ENCODE data around the gene RNU6-9. TPM values are rescaled to one million over a fixed set of nuclear protein-coding genes. Genes with fewer than 3 reads are reported as not detected.

RNU6-9 gene
- total RNA-seq, 1 donor: not detected

DNA sequence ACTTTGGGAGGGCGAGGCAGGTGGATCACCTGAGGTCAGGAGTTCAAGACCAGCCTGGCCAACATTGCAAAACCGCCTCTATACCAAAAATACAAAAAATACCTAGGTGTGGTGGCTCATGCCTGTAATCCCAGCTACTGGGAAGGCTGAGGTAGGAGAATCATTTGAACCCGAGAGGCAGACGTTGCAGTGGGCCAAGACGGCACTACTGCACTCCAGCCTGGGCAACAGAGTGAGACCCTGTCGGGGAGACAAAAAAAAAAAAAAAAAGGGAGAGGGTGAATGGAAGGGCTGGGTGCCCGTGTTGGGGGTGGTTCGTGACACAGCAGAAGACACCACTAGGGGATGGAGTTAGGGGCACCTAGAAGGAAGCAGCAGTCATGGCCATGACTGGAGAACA lies 23.0 kb upstream of the RNU6-9 start:
- Histone ChIP-seq H3K36me3 (ENCODE audit: insufficient read depth, low read length) (peaks cover 18% of the 10 kb centered on the region), H3K9me3 (ENCODE audit: low read depth, low read length) (no peaks in the 10 kb centered on the region), H3K79me2 (ENCODE audit: insufficient read depth, low read length) (no peaks in the 10 kb centered on the region), H3K27ac (ENCODE audit: low read depth, low read length) (no peak overlapping the region), H4K20me1 (ENCODE audit: insufficient read depth, low read length) (peaks cover 11% of the 10 kb centered on the region), H3K4me1 (ENCODE audit: insufficient read depth, low read length) (peaks cover 16% of the 10 kb centered on the region), H2AFZ (ENCODE audit: low read length) (no peak overlapping the region), H3K27me3 (ENCODE audit: insufficient read depth, low read length) (no peaks in the 10 kb centered on the region), H3K4me2 (ENCODE audit: insufficient read depth, low read length) (no peak overlapping the region), H3K4me3 (ENCODE audit: insufficient read depth, low read length) (no peak overlapping the region)
- no peak for DNase-seq (ENCODE audit: insufficient read length, low spot score, missing footprints)
- TF ChIP-seq, protein P1, sequence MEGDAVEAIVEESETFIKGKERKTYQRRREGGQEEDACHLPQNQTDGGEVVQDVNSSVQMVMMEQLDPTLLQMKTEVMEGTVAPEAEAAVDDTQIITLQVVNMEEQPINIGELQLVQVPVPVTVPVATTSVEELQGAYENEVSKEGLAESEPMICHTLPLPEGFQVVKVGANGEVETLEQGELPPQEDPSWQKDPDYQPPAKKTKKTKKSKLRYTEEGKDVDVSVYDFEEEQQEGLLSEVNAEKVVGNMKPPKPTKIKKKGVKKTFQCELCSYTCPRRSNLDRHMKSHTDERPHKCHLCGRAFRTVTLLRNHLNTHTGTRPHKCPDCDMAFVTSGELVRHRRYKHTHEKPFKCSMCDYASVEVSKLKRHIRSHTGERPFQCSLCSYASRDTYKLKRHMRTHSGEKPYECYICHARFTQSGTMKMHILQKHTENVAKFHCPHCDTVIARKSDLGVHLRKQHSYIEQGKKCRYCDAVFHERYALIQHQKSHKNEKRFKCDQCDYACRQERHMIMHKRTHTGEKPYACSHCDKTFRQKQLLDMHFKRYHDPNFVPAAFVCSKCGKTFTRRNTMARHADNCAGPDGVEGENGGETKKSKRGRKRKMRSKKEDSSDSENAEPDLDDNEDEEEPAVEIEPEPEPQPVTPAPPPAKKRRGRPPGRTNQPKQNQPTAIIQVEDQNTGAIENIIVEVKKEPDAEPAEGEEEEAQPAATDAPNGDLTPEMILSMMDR (IDR thresholded peaks at IDR 0.05; ENCODE audit: extremely low read depth, low read depth, low read length): no peak

DNA sequence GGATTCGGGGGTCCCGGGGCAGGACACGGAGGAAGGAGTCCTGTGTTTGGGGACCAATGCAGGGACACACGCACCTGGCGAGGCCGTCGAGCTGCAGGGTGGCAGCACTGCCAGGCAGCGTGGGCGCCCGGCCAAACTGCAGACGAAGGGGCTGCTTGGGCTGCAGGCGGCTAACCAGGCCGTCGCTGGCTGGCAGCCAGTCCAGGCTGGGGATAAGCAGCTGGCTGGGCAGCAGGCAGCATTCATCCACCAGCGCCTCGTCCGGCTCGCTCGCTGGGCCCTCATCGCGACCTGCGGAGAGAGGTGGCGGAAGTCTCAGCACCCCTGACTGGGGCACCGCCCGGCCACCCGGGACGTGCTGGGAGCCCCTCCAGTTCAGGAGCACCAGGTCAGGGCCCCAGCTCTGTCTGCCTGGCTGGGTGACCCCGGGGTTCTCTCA lies 22.3 kb upstream of the RNU6-9 start:
- Histone ChIP-seq H3K4me3 (ENCODE audit: insufficient read depth, low read length) (no peak overlapping the region), H3K36me3 (ENCODE audit: insufficient read depth, low read length) (peaks cover 18% of the 10 kb centered on the region), H3K4me1 (ENCODE audit: insufficient read depth, low read length) (peaks cover 16% of the 10 kb centered on the region), H3K27me3 (ENCODE audit: insufficient read depth, low read length) (no peaks in the 10 kb centered on the region), H3K9me3 (ENCODE audit: low read depth, low read length) (no peaks in the 10 kb centered on the region), H3K79me2 (ENCODE audit: insufficient read depth, low read length) (no peaks in the 10 kb centered on the region), H4K20me1 (ENCODE audit: insufficient read depth, low read length) (peaks cover 11% of the 10 kb centered on the region), H3K4me2 (ENCODE audit: insufficient read depth, low read length) (no peak overlapping the region), H3K27ac (ENCODE audit: low read depth, low read length) (no peak overlapping the region), H2AFZ (ENCODE audit: low read length) (no peak overlapping the region)
- DNase-seq (ENCODE audit: insufficient read length, low spot score, missing footprints): peak; percentile 90
- TF ChIP-seq, protein P1 (IDR thresholded peaks at IDR 0.05; ENCODE audit: extremely low read depth, low read depth, low read length): no peak

DNA sequence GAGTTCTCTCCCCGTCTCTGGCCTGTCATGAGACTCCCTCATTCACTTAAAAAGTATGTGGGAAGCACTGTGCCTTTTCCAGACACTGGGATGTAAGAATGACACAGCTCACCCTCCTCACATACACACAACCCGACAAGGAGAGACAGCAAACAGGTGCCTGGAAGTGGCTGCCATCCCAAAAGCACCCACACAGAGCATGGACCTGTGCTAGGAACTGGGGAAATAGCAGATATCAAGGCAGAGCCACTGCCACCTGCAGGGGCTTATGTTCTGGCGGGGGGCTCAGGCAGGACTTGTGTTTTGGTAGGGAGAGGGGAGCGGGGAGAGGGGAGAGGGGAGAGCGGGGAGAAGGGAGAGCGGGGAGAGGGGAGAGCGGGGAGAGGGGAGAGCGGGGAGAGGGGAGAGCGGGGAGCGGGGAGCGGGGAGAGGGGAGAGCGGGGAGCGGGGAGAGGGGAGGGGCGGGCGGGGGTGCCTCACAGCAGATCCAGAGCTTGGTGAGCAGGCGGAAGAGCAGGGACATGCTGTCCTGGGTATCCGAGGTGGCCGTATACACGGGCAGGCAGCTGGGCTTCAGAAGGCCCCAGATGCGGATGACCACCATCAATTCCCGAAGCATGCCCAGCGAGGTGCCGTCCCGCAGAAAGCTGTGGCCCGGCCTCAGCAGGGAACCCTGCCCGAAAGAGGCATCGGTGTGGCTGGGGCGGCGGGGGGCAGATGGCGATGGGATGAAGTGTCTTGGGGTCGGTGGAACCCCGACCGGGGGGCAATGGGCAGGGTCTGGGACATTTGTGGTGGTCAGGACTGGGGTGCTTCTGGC lies 21.6 kb upstream of the RNU6-9 start:
- TF ChIP-seq, protein P1 (IDR thresholded peaks at IDR 0.05; ENCODE audit: extremely low read depth, low read depth, low read length): no peak
- Histone ChIP-seq H4K20me1 (ENCODE audit: insufficient read depth, low read length) (peaks cover 11% of the 10 kb centered on the region), H3K27ac (ENCODE audit: low read depth, low read length) (no peak overlapping the region), H3K36me3 (ENCODE audit: insufficient read depth, low read length) (peaks cover 24% of the 10 kb centered on the region), H3K9me3 (ENCODE audit: low read depth, low read length) (no peaks in the 10 kb centered on the region), H3K4me1 (ENCODE audit: insufficient read depth, low read length) (peaks cover 16% of the 10 kb centered on the region), H3K4me2 (ENCODE audit: insufficient read depth, low read length) (no peak overlapping the region), H3K4me3 (ENCODE audit: insufficient read depth, low read length) (no peak overlapping the region), H2AFZ (ENCODE audit: low read length) (no peak overlapping the region), H3K27me3 (ENCODE audit: insufficient read depth, low read length) (no peaks in the 10 kb centered on the region), H3K79me2 (ENCODE audit: insufficient read depth, low read length) (no peaks in the 10 kb centered on the region)
- peak; percentile 92 for DNase-seq (ENCODE audit: insufficient read length, low spot score, missing footprints)

DNA sequence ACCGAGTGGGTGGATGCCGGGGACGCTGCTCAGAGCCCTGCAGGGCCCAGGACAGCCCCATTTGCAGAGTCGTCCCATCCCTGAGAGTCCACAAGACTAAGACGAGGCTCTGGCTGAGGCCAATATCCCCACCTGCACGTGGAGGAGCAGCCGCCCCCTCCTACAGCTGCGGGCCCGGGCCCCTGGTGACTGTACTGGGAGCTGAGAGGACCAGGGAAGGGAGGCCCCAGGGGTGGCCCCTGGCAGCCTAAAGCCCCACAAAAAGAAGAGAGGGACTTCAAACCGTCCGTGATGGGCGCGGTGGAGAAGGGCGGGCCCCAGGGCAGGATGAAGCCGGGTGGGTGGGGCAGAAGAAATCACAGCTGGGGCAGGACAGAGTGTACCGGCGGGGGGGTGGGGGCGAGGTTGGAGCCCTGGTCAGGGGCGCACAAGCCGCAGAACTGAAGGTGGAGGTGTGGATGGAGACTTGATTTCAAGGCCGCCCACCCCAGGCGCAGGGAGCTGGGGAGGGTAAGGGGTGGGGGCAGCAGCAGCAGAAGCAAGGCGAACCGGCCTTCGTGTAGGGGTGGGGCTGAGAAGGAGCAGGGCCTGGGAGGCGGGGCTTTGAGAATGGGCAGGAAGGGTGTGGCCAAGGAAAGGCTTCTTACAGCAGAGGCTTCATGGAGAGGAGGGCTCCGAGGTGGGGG lies 20.9 kb upstream of the RNU6-9 start:
- Histone ChIP-seq H3K36me3 (ENCODE audit: insufficient read depth, low read length) (peaks cover 21% of the 10 kb centered on the region), H3K4me3 (ENCODE audit: insufficient read depth, low read length) (no peak overlapping the region), H2AFZ (ENCODE audit: low read length) (no peak overlapping the region), H3K4me1 (ENCODE audit: insufficient read depth, low read length) (peaks cover 16% of the 10 kb centered on the region), H3K79me2 (ENCODE audit: insufficient read depth, low read length) (no peaks in the 10 kb centered on the region), H4K20me1 (ENCODE audit: insufficient read depth, low read length) (peaks cover 11% of the 10 kb centered on the region), H3K9me3 (ENCODE audit: low read depth, low read length) (no peaks in the 10 kb centered on the region), H3K27me3 (ENCODE audit: insufficient read depth, low read length) (no peaks in the 10 kb centered on the region), H3K27ac (ENCODE audit: low read depth, low read length) (no peak overlapping the region), H3K4me2 (ENCODE audit: insufficient read depth, low read length) (no peak overlapping the region)
- DNase-seq (ENCODE audit: insufficient read length, low spot score, missing footprints): peak; percentile 97
- TF ChIP-seq, protein P1 (IDR thresholded peaks at IDR 0.05; ENCODE audit: extremely low read depth, low read depth, low read length): no peak

All from osteoblast (primary cell).